Stimulated activated CD8-positive, alpha-beta memory T cell treated with anti-CD3 and anti-CD28 coated beads, Interleukin-12 subunit alpha, Interleukin-12 subunit beta, amount 100 ng/mL, for 24 hours (primary cell): ENCODE measurements around the gene RXRA.

Source experiments
- DNase-seq: peaks from one replicate; pipeline ENCODE4 v3.0.0-alpha.2; 2020; ENCODE audit errors: extremely low read depth

RXRA gene

DNA sequence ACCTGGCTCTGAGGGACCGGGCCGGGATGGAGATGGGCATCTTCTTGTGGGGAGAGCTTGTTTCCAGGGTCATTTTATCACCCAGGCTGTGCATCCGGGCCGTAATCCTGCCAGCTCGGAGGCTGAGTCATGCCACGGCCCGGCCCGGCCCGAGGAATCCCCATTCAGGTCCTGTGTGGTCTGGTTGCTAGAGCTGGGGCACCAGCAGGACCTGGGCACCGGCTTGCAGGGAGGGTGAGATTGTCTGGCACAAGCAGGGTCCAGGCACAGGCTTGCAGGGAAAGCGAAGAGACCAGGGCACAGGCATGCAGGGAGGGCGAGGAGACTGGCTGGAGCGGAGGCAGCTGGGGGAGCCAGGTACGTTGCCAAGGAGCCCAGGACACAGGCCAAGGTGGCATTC, 106.8 kb downstream of the RXRA start:
- DNase-seq, result no peak

DNA sequence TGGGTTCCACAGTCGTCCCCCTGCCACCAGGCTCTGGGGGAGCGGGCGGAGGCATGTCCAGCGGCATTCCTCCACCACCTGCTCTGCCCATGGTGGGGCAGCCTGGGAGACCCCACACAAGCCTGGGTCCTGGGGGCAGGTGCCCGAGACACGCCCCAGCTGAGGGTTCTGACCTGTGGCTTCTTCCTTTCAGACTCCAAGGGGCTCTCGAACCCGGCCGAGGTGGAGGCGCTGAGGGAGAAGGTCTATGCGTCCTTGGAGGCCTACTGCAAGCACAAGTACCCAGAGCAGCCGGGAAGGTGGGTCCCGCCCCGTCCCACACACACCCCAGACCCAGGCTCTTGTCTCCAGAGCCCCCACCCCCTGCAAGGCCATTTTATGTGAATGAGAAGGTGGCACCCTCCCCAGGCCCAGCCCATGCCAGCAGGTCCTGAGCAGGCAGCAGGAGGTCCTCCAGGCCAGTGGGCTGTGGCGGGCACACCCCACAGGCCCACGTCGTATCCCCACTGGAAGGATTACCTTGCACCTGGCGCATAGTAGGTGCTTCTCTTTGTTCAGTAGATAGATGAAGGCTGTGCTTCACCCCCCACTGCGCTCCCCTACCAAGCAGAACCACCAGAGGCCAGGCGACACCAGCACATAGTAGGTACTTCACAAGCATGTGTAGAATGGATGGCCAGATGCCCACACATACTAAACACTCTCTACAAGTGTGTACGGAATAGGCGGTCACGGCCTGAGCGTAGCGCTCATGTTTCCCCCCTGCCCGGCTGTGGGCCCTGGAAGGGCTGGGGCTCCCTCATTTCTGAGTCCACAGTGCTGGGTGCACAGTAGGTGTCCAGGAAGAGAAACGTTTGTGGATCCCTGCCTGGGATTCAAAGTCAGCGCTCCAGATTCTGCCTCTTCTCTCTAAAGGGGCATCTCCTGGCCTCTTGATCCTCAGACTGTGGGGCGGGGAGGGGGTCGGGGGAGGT, 107.9 kb downstream of the RXRA start:
- no peak for DNase-seq

DNA sequence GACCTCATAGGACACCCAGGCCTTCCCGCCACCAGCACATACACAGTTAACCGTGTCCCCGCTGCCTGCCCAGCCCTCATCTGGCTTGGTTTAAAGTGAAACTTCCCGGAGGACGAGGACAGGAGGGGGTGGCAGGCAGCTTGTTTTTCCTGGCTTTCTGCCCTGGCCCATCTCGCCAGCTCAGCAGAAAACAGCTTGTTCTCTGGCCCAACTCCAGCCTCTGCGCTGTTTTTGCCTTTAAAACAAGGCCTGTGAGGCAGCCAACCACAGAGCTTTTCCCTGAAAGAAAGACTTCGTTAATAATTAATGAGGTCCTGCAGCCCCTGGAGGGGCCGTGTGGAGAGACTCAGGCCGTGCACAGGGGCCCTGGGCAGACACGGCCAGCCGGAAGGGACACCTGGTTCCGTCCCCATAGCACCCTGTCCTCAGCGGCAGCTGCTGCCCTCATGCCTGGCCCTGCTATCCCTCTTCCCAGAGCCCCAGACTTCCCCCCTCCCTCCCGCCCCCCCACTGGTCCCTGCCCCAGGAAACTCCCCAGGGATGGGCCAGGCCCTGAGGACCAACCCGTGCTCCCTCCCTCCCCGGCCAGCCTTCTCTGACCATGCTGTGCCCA, 108.7 kb downstream of the RXRA start:
- DNase-seq, result no peak

DNA sequence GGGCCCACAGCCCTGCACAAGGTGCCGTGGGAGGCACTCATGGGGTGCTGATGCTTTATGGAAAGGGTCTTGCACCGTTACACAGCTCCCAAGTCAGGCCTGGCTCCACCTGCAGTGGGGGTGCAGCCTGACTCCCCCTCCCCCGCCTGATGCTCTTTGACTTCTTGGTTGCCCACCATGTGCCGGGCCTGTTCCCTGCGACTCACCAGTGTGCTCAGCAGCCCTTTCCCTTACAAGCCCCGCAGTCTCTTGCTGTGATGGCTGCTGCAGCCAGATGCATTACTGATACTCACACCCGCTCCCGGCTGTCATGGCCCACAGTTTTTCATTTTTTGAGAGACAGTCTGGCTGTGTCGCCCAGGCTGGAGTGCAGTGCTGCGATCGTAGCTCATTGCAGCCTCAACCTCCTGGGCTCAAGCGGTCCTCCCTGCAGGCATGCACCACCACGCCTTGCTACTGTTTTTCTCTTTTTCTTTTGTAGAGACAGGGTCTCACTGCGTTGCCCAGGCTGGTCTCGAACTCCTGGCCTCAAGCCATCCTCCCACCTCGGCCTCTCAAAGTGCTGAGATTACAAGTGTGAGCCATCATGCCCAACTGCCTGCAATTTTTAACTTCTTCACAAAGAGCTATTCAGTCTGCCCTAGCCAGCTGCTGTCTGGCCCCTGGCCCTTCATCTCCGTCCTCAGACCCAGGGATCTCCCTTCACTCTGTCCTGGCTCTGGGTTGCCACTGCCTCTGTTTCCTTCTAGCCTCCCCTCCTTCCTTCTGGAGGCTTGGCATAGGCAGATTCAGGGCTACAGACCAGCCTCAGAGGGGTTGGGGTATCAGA, 109.5 kb downstream of the RXRA start:
- no peak for DNase-seq

DNA sequence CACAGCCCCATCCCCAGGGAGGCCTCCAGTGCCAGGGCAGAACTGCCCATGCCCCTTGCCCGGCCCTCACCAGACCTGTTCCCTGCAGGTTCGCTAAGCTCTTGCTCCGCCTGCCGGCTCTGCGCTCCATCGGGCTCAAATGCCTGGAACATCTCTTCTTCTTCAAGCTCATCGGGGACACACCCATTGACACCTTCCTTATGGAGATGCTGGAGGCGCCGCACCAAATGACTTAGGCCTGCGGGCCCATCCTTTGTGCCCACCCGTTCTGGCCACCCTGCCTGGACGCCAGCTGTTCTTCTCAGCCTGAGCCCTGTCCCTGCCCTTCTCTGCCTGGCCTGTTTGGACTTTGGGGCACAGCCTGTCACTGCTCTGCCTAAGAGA, 110.1 kb downstream of the RXRA start:
- DNase-seq, result no peak

DNA sequence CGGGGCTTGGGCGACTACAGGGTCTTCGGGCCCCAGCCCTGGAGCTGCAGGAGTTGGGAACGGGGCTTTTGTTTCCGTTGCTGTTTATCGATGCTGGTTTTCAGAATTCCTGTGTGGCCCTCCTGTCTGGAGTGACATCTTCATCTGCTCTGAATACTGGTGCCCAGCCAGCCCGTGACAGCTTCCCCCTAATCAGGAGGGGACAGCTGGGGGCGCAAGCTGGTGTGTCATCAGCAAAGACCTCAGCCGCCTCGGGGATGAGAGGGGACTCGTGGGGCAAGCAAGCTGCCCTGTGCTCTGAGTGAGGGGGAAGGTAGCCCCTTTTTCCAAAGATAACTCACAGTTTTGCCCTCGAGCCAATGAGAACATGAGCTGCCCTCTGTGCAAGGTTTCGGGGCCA, 110.7 kb downstream of the RXRA start:
- no peak for DNase-seq

DNA sequence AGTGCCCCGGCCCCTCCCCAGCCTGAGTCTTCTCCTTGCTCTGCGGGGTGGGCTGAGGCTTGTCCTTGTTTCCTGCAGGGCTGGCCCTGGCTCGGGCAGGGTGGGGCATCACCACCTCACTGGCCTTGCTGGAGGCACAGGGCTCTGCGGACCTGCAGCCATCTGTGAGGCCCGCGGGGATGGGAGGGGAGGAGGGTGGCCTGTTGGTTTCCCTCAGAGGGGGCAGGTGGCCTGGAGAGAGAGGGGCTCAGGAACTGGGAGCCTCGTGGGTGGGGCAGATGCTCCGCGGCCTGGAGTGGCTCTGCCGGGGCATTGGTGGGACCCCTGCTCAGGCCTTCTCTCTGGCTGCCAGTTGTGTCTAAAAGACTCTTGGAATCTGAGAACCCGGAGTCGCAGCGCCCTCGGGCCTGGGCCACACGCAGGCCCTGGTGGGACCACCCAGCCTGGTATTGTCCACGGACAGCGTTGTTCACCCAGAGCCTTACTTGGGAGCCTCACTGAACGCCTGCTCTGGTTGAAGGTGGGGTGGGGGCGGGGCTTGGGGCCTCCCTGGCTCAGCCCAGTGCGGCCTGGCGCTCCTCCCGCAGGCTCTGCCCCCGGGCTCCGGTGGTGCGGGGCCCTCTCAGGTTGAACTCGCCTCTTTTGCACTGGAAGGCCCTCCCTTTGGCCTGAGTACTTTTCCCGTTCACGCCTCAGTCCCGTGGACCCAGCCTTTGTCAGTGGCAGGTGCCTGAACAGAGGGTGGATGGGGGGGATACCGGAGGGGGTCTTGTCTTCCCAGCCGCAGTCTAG, 111.3 kb downstream of the RXRA start:
- DNase-seq, result no peak

DNA sequence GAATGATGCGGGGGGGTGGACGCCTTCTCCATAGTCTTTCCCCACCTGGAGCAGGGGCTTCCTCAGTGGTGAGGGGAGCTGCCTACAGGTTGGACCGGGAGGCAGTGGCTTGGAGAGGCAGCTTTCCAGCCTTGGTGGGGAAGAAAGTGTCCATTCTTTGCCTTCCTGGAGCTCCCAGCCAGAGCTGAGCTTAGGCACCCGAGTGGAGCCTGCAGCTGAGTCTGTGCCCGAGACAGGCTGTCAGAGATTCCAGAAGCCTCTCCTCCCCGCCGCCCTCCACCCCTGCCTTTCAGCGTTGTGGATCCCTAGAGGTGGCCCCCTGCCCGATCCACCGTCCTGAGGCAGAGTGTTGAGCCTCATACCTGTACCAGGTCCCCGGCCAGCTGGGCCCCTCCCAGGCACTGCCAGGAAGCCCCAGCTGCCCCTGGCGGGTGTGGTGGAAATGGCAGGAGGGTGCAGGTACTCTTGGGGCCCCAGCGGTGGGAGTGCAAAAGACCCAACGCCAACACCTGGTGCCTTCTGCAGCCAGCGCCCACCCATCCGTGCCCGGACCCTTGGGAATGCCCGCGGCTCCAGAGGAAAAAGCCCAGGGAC, 112.0 kb downstream of the RXRA start:
- DNase-seq, result no peak

DNA sequence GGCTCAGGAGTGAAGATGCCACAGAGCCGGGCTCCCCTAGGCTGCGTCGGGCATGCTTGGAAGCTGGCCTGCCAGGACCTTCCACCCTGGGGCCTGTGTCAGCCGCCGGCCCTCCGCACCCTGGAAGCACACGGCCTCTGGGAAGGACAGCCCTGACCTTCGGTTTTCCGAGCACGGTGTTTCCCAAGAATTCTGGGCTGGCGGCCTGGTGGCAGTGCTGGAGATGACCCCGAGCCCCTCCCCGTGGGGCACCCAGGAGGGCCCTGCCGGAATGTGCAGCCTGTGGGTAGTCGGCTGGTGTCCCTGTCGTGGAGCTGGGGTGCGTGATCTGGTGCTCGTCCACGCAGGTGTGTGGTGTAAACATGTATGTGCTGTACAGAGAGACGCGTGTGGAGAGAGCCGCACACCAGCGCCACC, 113.1 kb downstream of the RXRA start:
- no peak for DNase-seq

DNA sequence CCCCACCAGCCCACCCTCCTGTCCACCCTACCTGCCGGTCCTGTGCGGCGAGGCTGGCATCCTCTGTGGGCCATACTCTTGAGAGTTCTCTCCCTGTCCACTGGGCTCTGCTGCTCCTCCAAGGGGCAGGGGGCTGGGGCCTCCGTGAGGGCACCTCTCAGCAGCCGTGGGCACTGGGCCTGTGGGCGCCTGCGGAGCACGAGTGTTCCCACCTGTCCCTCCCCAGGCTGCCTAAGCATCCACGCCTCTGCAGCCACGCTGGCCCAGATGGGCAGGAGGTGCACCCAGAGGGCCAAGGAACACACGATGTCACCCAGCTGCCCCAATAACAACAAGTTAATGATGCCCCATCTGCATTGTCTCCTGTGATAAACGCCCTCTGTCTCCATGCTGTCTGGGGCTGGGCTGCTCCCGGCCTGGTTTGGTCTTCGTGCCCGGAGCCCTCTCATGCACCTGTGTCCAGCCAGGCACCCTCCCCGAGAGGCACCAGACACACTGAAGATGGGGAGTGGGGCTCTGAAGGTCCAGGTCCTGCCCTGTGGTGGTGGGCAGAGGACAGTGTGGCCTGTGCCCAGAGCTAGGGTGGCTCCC, 114.5 kb downstream of the RXRA start:
- DNase-seq, result no peak

DNA sequence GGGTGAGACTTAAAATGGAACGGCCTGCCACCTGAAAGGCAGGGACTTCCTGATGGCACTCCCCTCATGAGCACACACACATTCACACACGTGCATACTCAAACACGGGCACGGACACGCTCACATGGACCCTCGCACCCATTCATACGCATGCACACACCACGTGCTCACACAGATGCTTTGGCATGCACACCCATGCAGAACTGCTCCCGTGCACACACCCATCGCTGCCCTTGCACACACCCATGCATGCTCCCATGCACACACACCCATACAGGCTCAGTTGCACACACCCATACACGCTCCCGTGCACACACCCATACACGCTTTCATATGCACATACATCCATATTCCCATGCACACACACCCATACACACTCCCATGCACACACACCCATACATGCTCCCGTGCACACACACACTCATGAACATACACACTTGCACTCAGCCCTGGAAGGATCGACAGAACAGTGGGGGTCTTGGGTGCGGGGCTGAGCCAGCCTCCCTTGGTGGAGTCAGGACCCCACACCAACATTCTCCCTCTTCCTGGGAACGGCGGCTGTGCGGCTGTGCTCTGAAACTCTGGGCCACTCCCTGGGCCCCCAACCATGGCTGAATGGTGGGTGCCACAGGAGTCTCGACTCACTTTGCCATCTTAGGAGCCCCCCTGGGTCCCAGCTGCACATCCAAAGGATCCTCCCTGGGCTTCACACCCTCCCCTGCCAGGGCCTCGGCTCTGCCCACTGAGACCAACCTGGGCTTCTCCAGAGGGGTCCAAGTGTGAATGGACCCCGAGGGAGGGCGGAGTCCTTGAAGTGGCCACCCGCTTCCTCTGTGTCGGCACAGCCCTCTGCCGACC, 115.2 kb downstream of the RXRA start:
- DNase-seq, result no peak

DNA sequence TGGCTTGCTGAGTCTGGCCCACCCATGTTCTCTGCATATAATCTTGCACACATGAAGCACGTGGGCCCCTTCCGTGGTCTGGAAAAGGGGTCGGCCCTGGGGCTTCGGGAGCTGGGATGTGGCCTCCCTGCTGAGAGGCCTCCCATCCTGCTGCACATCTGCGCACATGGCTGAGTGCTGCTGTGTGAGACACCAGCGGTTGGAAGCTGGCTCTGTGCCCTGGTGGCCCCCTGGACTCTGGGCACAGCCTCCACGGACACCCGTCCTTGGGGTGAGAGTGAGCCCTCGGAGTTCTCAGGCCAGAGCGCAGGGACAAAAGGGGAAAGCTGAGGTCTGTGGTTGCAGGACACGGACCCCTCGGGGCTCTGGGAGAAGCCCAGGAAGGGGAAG, 115.8 kb downstream of the RXRA start:
- DNase-seq, result no peak

DNA sequence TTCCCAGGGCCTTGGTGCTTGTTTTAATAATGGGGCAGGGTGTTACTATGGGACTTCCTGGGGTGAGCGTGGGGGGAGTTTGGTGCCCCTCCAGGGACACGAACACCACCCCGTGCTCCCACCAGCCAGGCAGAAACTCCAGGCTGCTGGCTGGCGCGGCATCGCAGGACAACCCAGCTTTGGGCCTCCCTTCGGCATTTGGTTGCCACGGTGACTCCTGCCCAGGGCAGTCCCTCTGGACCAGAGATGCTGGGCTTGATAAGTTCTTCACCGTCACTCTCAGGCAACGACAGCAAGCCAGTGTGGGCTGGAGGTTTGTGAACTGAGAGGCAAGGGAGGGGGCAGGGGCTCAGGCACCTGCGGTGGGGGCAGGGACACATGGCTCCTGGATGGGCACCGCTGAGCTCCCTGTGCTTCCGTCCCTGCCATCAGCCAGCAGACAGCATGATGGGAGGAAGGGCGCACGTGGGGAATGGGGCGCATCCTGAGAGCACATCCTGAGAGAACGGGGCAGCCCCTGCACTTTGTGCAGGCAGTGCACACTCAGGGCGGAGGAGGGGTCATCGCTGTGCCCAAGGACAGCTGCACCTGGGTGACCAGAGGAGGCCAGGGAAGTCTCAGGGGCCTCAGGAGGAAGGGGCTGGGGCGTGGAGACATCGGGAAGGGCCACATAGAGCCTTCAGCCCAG, 116.4 kb downstream of the RXRA start:
- no peak for DNase-seq

DNA sequence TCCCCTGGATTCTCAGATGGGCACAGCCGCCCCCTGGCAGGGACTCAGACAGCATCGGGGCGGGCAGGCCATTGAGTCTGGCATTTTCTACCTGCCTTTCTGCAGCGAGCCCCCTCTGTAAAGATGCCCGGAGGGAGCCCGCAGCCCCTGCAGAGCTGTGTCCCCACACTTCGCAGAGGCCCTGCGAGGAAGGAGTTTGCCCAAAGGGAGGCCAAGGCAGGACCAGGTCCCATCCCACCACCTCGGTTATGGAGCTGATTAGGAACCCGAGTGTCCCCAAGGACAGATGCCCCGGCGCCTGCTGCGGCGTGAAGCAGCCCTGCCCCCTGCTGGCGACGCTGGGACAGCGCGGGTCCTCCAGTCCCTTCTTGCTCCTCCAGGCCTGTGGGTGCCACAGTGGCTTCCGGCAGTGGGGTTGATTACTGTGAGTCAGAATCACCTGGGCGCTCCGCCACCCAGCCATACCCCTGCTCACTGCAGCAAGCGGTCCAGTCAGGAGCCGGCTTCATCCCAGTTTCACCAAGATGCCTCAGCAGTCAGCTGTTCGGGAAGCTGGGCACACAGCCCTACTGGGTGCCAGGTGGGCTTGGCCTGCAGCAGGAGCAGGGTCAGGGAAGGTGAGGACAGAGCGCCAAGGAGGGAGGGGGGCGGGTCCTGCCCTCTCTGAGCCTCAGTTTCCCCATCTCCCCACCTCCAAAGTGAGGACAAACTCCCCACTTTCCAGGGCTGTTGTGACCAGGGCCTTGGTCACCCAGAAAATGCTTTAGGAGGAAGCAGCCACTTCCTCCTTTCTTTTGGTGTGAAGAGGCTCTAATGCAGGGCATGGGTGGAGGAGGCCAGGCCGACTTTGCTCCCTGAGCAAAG, 117.2 kb downstream of the RXRA start:
- DNase-seq, result peak; percentile 58

DNA sequence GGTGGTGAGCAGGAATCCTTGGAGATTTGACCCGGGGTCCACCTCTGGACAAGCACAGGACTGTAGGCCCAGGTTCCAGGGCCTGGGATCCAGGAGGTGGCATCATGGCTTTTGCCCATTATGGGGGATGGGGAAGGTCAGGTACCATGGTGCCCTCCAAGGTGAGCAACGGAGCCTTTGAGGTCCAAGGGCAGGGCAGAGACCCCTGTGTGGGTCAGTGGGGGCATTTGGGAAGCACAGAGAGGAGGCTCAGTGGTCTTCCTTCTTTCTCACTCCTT, 117.7 kb downstream of the RXRA start:
- DNase-seq, result no peak

DNA sequence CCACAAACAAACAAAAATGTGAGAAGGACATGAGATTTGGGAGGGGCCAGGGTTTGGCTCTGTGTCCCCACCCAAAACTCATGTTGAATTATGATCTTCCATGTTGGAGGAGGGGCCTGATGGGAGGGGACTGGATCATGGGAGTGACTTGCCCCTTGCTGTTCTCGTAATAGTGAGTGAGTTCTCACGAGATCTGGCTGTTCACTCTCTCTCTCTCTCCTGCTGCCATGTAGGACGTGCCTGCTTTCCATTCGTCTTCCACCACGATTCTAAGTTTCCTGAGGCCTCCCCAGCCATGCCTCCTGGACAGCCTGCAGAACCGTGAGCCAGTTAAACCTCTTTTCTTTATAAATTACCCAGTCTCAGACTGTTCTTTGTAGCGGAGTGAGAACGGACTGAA, 118.7 kb downstream of the RXRA start:
- no peak for DNase-seq

DNA sequence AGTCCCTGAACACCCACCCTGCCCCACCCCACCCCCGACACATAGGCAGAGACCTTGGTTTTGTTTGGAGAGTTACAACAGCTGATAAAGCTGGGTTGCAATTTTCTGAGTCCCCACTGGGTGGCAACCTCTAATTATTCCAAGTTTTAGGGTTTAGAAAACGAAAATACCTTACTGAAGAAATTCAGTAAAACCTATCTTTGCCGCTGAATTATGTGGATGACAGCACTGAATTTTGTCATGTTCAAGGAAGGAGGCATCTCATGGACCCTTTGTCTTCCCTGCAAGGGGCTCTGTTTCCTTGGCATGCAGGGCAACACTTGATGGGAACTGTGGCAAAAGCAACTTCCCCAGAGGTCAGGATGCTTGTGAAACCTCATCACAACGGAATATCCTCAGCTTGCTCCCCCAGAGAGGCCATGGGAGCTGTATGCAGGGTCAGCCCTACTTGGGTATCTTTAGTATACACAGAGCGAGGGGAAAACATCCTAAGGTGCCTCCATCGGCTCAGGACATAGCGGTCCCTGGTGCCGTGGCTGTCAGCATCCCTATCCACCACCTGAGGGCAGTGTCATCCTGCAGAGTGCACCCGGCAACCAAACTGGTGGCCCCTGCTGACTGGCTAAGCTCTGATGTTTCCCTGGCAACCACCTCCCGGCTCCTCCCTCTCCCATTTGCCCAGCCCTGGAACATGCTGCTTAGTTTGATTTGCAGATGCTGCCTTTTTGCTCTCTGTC, 123.1 kb downstream of the RXRA start:
- DNase-seq, result peak; percentile 63
